Adipose tissue (tissue), 3 donors: ENCODE measurements around the gene ARHGAP11B. TPM values are rescaled to one million over a fixed set of nuclear protein-coding genes. Genes with fewer than 3 reads are reported as not detected.

Source experiments
- polyA plus RNA-seq, 3 donors: library from polyadenylated mRNA; stranded (reverse); fragments of 200-250 nt; gene quantifications; one replicate each; pipeline ENCODE4 v1.2.3, GENCODE V29; 2013
- donor health status: healthy with polysubstance abuse.
- donor health status: Bipolar disorder and iron deficiency.
- donor health status: healthy.

ARHGAP11B gene

Other genes with a start within 250 kb of the ARHGAP11B start
- gene CHRFAM7A, start 232.6 kb upstream of the ARHGAP11B start, polyA plus RNA-seq, result 1 to 10 TPM in 1 of 3 donors, under 1 TPM in 2; 0.67 to 1.4 (median 0.92) TPM
- 1 to 10 TPM in 2 of 3 donors, under 1 TPM in 1; 0.86 to 4.4 (median 2.9) TPM for gene GOLGA8R, start 211.9 kb upstream of the ARHGAP11B start, polyA plus RNA-seq
- gene GOLGA8Q, start 74.1 kb upstream of the ARHGAP11B start, polyA plus RNA-seq, result 1 to 10 TPM in 1 of 3 donors, under 1 TPM in 2; 0.45 to 1.6 (median 0.54) TPM
- gene GOLGA8H, start 22.1 kb upstream of the ARHGAP11B start, polyA plus RNA-seq, result 1 to 10 TPM in 2 of 3 donors, under 1 TPM in 1; 0.89 to 2.1 (median 1.7) TPM